Upper lobe of left lung (tissue), 6 donors: ENCODE data around the gene MAP1S. TPM values are rescaled to one million over a fixed set of nuclear protein-coding genes. Genes with fewer than 3 reads are reported as not detected.

Source experiments
- ATAC-seq, 2 donors: fragments of 200-7000 bp; cut with Tn5 transposase; one replicate each; pipeline ENCODE4 v1.9.1; 2022; ENCODE audit warnings: mild to moderate bottlenecking in 2 of 2, moderate library complexity in 2 of 2; ENCODE audit not compliant: low FRiP score in 2 of 2
- DNase-seq, 2 donors: peaks; one replicate each; pipeline ENCODE4 v3.0.0-alpha.2; 2019 to 2020
- H3K27ac ChIP-seq, 4 donors: fragments of 200-600 bp; sonication (generic); one replicate each; pipeline ENCODE4 v1.5.1; 2016 to 2019
- H3K27me3 ChIP-seq, 4 donors: fragments of 200-600 bp; sonication (generic); one replicate each; pipeline ENCODE4 v1.5.1; 2017 to 2019
- H3K36me3 ChIP-seq, 4 donors: fragments of 200-600 bp; sonication (generic); one replicate each; pipeline ENCODE4 v1.5.1; 2016 to 2019
- H3K4me1 ChIP-seq, 4 donors: fragments of 200-600 bp; sonication (generic); one replicate each; pipeline ENCODE4 v1.5.1; 2018 to 2019
- H3K4me3 ChIP-seq, 4 donors: fragments of 200-600 bp; sonication (generic); one replicate each; pipeline ENCODE4 v1.5.1; 2017 to 2019; ENCODE audit warnings: mild to moderate bottlenecking in 2 of 4, moderate library complexity in 1 of 4
- H3K9me3 ChIP-seq, 4 donors: fragments of 200-600 bp; sonication (generic); one replicate each; pipeline ENCODE4 v1.5.1; 2018 to 2019
- CTCF ChIP-seq, 6 experiments: fragments of 450-650 bp in 4 of 6; fragments of 200-600 bp in 2 of 6; sonication (generic) in 2 of 6; IDR thresholded peaks; one replicate each; pipeline ENCODE4 v1.5.1; 2016 to 2019; ENCODE audit warnings: antibody characterized with exemption in 6 of 6
- EP300 ChIP-seq, 4 donors: sonication (generic); formaldehyde crosslinking; IDR thresholded peaks; one replicate each; pipeline ENCODE4 v1.5.1; 2017; ENCODE audit warnings: antibody characterized with exemption in 4 of 4, control low read depth in 2 of 4
- POLR2A ChIP-seq, 4 donors: fragments of 450-650 bp; IDR thresholded peaks; one replicate each; pipeline ENCODE4 v1.5.1; 2016 to 2017; ENCODE audit warnings: antibody characterized with exemption in 4 of 4, mild to moderate bottlenecking in 2 of 4
- POLR2AphosphoS5 ChIP-seq, 2 donors: sonication (generic); formaldehyde crosslinking; IDR thresholded peaks; one replicate each; pipeline ENCODE4 v1.5.1; 2017; ENCODE audit warnings: antibody characterized with exemption in 2 of 2
- WGBS, 2 donors: methylation state at CpG; one replicate each; pipeline ENCODE4 v1.1.5; 2017 to 2018; 5-methylcytosine and 5-hydroxymethylcytosine counted together
- total RNA-seq, 6 donors: library from RNA; depleted of rRNA in 4 of 6; stranded (reverse); fragments of >200 nt in 4 of 6; gene quantifications; one replicate each; pipeline versions ENCODE4 v1.1.0 to v1.2.1, GENCODE V29; 2016 to 2021
- donor health status: DM: no; HTN: no; CAD: no; lungs with moderate emphysema.
- donor health status: DM: no; HTN: yes; CAD: no; lungs with severe emphysema.

The MAP1S gene
- total RNA-seq, 6 donors from 2014 or later = 23.6 to 87.9 (median 63.7) TPM

GRCh38 chr19:17726136-17726741 lies 7.0 kb downstream of the MAP1S start:
- ATAC-seq = no peak
- Histone ChIP-seq H3K4me1 (peaks cover 17 to 42% (median 20%) of the 10 kb centered on the region in 4 donors), H3K36me3 (peaks cover 11 to 87% (median 72%) of the 10 kb centered on the region in 4 donors)

DNA sequence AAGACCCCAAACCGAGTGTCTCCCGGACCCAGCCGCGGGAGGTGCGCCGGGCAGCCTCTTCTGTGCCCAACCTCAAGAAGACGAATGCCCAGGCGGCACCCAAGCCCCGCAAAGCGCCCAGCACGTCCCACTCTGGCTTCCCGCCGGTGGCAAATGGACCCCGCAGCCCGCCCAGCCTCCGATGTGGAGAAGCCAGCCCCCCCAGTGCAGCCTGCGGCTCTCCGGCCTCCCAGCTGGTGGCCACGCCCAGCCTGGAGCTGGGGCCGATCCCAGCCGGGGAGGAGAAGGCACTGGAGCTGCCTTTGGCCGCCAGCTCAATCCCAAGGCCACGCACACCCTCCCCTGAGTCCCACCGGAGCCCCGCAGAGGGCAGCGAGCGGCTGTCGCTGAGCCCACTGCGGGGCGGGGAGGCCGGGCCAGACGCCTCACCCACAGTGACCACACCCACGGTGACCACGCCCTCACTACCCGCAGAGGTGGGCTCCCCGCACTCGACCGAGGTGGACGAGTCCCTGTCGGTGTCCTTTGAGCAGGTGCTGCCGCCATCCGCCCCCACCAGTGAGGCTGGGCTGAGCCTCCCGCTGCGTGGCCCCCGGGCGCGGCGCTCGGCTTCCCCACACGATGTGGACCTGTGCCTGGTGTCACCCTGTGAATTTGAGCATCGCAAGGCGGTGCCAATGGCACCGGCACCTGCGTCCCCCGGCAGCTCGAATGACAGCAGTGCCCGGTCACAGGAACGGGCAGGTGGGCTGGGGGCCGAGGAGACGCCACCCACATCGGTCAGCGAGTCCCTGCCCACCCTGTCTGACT lies 7.9 kb downstream of the MAP1S start:
- Histone ChIP-seq H3K27me3 (no peaks in the 10 kb centered on the region), H3K4me3 (no peak overlapping the region), H3K27ac (no peak overlapping the region), H3K36me3 (peaks cover 11 to 94% (median 74%) of the 10 kb centered on the region in 4 donors), H3K4me1 (peaks cover 7 to 42% (median 11%) of the 10 kb centered on the region in 4 donors), H3K9me3 (no peaks in the 10 kb centered on the region)
- no peak for ATAC-seq
- 94 to 95% methylated on average over 8 to 45 of the region's 62 CpGs for WGBS, 2 donors
- DNase-seq = peak in 1 of 2 donors; percentile 83
- TF ChIP-seq POLR2A (IDR thresholded peaks at IDR 0.05) (no peak), POLR2AphosphoS5 (IDR thresholded peaks at IDR 0.05) (no peak), EP300 (IDR thresholded peaks at IDR 0.05) (no peak), CTCF (IDR thresholded peaks at IDR 0.05) (no peak)

More at GRCh38 chr19:17726136-17726741, 7.0 kb downstream of the MAP1S start:
- TF ChIP-seq POLR2A (IDR thresholded peaks at IDR 0.05) = no peak
- no peak for TF ChIP-seq POLR2AphosphoS5 (IDR thresholded peaks at IDR 0.05)
- no peak for TF ChIP-seq EP300 (IDR thresholded peaks at IDR 0.05)
- TF ChIP-seq CTCF (IDR thresholded peaks at IDR 0.05) = no peak
- WGBS, 2 donors = 95 to 98% methylated on average over 27 to 37 of the region's 59 CpGs
- DNase-seq = peak in 1 of 2 donors; percentile 83
- Histone ChIP-seq H3K9me3 (no peaks in the 10 kb centered on the region), H3K27ac (no peak overlapping the region), H3K4me3 (no peak overlapping the region), H3K27me3 (no peaks in the 10 kb centered on the region)

- Histone ChIP-seq H3K36me3 (peaks cover 11 to 100% (median 78%) of the 10 kb centered on the region in 4 donors), H3K27ac (no peak overlapping the region), H3K9me3 (no peaks in the 10 kb centered on the region), H3K27me3 (no peaks in the 10 kb centered on the region), H3K4me3 (no peak overlapping the region), H3K4me1 (peaks cover under 1 to 36% (median 5%) of the 10 kb centered on the region in 4 donors)
- DNase-seq (no peak), ATAC-seq (no peak)
- 93 to 97% methylated on average over 5 to 19 of the region's 19 CpGs for WGBS, 2 donors
- TF ChIP-seq EP300 (IDR thresholded peaks at IDR 0.05) (no peak), CTCF (IDR thresholded peaks at IDR 0.05) (no peak), POLR2AphosphoS5 (IDR thresholded peaks at IDR 0.05) (no peak), POLR2A (IDR thresholded peaks at IDR 0.05) (no peak)
These were observed 8.6 kb downstream of the MAP1S start for GRCh38 chr19:17727843-17728242.

DNA sequence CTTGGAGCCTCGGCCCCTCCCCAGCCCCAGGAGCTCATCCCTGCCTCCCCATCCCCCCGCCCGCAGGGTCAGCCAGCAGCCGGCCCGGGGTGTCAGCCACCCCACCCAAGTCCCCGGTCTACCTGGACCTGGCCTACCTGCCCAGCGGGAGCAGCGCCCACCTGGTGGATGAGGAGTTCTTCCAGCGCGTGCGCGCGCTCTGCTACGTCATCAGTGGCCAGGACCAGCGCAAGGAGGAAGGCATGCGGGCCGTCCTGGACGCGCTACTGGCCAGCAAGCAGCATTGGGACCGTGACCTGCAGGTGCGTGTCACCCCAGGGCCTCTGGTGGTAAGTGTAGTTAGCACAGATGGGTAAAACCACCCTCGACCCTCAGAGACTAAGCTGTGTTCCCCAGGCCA lies 13.8 kb downstream of the MAP1S start:
- ATAC-seq (no peak), DNase-seq (peak in 1 of 2 donors; percentile 78)
- 94 to 98% methylated on average over 13 to 22 of the region's 22 CpGs for WGBS, 2 donors
- Histone ChIP-seq H3K27me3 (no peaks in the 10 kb centered on the region), H3K36me3 (peaks cover 21 to 100% (median 72%) of the 10 kb centered on the region in 4 donors), H3K9me3 (no peaks in the 10 kb centered on the region), H3K27ac (no peak overlapping the region), H3K4me3 (no peak overlapping the region), H3K4me1 (peaks cover 0 to 26% (median 2%) of the 10 kb centered on the region in 4 donors)
- TF ChIP-seq POLR2A (IDR thresholded peaks at IDR 0.05) = no peak
- no peak for TF ChIP-seq EP300 (IDR thresholded peaks at IDR 0.05)

GRCh38 chr19:17734146-17734545 lies 14.9 kb downstream of the MAP1S start:
- no peaks in the 10 kb centered on the region for H3K9me3 ChIP-seq
- no peaks in the 10 kb centered on the region for H3K27me3 ChIP-seq
- no peak for TF ChIP-seq POLR2A (IDR thresholded peaks at IDR 0.05)
- no peak for TF ChIP-seq EP300 (IDR thresholded peaks at IDR 0.05)
- no peak for TF ChIP-seq POLR2AphosphoS5 (IDR thresholded peaks at IDR 0.05)
- TF ChIP-seq CTCF (IDR thresholded peaks at IDR 0.05) = no peak
- no peak overlapping the region for H3K4me3 ChIP-seq
- H3K4me1 ChIP-seq = peaks cover 0 to 18% (median 2%) of the 10 kb centered on the region in 4 donors
- DNase-seq = no peak
- ATAC-seq = no peak
- peaks cover 21 to 98% (median 62%) of the 10 kb centered on the region in 4 donors for H3K36me3 ChIP-seq
- H3K27ac ChIP-seq = no peak overlapping the region
- 96 to 98% methylated on average over 7 to 16 of the region's 16 CpGs for WGBS, 2 donors
